HG02798 (cell line): Measurements from ENCODE around the gene TXNDC11.

ENCODE experiments used
- ATAC-seq: cut with Tn5 transposase; IDR thresholded peaks from one replicate; pipeline ENCODE4 v1.9.1; 2021; ENCODE audit warnings: mild to moderate bottlenecking; ENCODE audit not compliant: unreplicated experiment, poor library complexity

TXNDC11 gene

GRCh38 chr16:11635113-11635652, 107.5 kb downstream of the TXNDC11 start:
- ATAC-seq: no peak

- ATAC-seq: no peak
Measured at GRCh38 chr16:11634312-11634711, 108.3 kb downstream of the TXNDC11 start.

- ATAC-seq: no peak
Measured at GRCh38 chr16:11633113-11633512, 109.5 kb downstream of the TXNDC11 start.

GRCh38 chr16:11632455-11632939, 110.2 kb downstream of the TXNDC11 start:
- no peak for ATAC-seq

GRCh38 chr16:11631214-11631613, 111.4 kb downstream of the TXNDC11 start:
- ATAC-seq: no peak

- ATAC-seq: no peak
Measured at GRCh38 chr16:11630768-11631056, 111.9 kb downstream of the TXNDC11 start.

- ATAC-seq: no peak
Measured at GRCh38 chr16:11630046-11630767, 112.5 kb downstream of the TXNDC11 start.
